Activated CD4-positive, alpha-beta T cell treated with anti-CD3 and anti-CD28 coated beads for 36 hours (primary cell): ENCODE data around the gene ARHGAP45. TPM values are rescaled to one million over a fixed set of nuclear protein-coding genes. Genes with fewer than 3 reads are reported as not detected.

Source experiments
- ATAC-seq: fragments of 200-7000 bp; cut with Tn5 transposase; one replicate; pipeline ENCODE4 v1.10.0; 2021; ENCODE audit warnings: mild to moderate bottlenecking, moderate library complexity
- CTCF ChIA-PET: fragments of 350-600 bp; sonication (Branson Sonifier 250); formaldehyde crosslinking; loops from one replicate; lab custom pipeline; 2021; ENCODE audit warnings: antibody characterized with exemption; lab: Charles Lee
- POLR2A ChIA-PET: fragments of 350-600 bp; sonication (Branson Sonifier 250); formaldehyde crosslinking; loops from one replicate; lab custom pipeline; 2021; ENCODE audit warnings: antibody characterized with exemption, inconsistent platforms; lab: Charles Lee
- DNase-seq: peaks from one replicate; pipeline ENCODE4 v3.0.0-alpha.2; 2020
- H3K27ac Mint-ChIP-seq: one replicate; pipeline ENCODE4 v1.8.0; 2021; ENCODE audit warnings: mixed read lengths
- H3K27me3 Mint-ChIP-seq: one replicate; pipeline ENCODE4 v1.8.0; 2021; ENCODE audit warnings: mixed read lengths
- H3K36me3 Mint-ChIP-seq: one replicate; pipeline ENCODE4 v1.8.0; 2021; ENCODE audit warnings: low read depth, mixed read lengths
- H3K4me1 Mint-ChIP-seq: one replicate; pipeline ENCODE4 v1.8.0; 2021; ENCODE audit warnings: mixed read lengths
- H3K4me3 Mint-ChIP-seq: one replicate; pipeline ENCODE4 v1.8.0; 2021; ENCODE audit warnings: mild to moderate bottlenecking, moderate library complexity, mixed read lengths
- H3K9me3 Mint-ChIP-seq: one replicate; pipeline ENCODE4 v1.8.0; 2021; ENCODE audit warnings: low read depth, mixed read lengths
- intact Hi-C, 2 experiments: fragments of 100-400 bp; cut with DNase I in 1 of 2; cut with micrococcal nuclease in 1 of 2; formaldehyde crosslinking; loops; one replicate each; pipeline versions ENCODE4 v1.14.2 to v1.15.1; 2022 to 2024; cut with DNase I, micrococcal nuclease
- total RNA-seq, 2 experiments: library from RNA; stranded (reverse); gene quantifications; one replicate each; pipeline ENCODE4 v1.2.3, GENCODE V29; 2021

ARHGAP45 gene
- total RNA-seq, 2 experiments from 2014 or later: 107 to 137 TPM

DNA sequence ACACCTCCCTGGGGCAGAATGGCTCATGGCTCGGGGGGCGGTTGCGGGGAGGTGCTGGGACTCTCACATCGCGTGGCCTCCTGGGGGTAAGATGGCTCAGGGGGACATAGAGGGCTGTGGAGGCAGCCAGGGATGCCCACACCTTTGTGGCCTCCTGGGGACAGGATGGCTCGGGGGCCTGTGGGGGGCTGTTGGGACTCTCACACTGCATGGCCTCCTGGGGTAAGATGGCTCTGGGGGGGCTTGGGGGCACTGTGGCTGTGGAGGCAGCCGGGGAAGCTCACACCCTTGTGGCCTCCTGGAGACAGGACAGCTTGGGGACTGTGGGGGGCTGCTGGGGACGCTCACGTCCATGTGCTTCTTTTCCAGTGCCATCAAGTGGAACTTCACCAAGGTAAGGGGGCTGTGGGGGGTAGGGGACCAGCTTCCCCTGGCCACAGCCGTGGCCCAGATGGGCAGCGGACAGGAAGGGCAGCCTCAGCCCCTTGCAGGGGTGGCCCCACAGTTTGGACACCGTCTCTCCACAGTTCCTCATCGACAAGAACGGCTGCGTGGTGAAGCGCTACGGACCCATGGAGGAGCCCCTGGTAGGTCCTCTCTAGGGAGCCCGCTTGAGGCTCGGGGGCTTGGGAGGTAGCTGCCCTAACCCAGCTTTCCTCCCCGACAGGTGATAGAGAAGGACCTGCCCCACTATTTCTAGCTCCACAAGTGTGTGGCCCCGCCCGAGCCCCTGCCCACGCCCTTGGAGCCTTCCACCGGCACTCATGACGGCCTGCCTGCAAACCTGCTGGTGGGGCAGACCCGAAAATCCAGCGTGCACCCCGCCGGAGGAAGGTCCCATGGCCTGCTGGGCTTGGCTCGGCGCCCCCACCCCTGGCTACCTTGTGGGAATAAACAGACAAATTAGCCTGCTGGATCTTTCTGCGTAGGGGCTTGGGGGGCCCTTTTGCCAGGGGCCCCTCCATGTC lies 39.2 kb downstream of the ARHGAP45 start:
- Mint-ChIP-seq H3K36me3 (peaks cover 15% of the 10 kb centered on the region), H3K27ac (no peak overlapping the region), H3K4me3 (peak overlapping the region; percentile 52), H3K4me1 (peaks cover 34% of the 10 kb centered on the region), H3K27me3 (no peaks in the 10 kb centered on the region), H3K9me3 (no peaks in the 10 kb centered on the region)
- ChIA-PET POLR2A (interaction anchor here (0.6 kb wide), 1 partner anchor 97 kb away, joined by 9 read pairs; no protein-coding TSS in a partner anchor), CTCF (no interaction called here)
- DNase-seq (no peak), ATAC-seq (no peak)
- intact Hi-C loops: no loop called here

DNA sequence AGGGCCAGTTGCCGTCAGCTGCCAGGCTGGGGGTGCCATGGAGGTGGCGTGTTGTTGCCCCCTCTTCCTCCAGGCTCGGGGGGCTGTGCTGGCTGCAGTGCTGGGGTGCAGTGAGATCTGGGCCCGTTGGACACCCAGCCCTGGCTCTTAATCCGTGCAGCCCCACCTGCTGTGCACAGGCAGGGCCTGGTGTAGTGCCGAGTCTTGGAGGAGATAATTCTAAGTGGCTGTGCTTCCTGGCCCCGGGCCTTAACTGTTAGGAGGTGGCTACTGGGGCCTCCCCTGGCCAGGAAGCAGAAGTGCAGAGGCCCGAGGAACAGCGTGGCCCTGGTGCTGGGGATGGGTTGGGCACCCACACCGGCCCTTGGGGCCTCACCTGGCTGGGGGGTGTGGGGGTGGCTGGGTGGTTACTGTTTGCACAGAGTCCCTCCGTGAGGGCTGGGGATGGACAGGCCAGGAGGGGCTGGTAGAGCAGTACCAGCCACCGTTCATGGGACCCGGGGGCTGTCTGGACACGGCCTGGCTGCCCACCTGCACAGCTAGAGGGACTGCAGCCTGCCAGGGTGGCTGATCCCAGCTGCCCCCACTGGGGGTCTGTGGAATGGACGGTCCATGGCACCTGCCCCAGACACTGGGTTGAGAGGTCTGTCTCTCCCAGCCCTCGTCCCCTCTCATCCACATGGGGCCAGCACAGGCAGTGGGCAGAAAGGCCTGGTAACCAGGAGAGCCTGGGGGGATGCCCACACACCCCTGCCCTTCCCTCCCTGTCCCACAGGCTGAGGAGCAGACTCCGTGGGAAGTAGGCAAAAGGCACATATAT lies 40.1 kb downstream of the ARHGAP45 start:
- CTCF ChIA-PET: interaction anchor here (0.6 kb wide), 1 partner anchor 137 kb away, joined by 3 read pairs; no protein-coding TSS in a partner anchor
- POLR2A ChIA-PET: no interaction called here
- H3K27ac Mint-ChIP-seq: peak overlapping the region; percentile 37

DNA sequence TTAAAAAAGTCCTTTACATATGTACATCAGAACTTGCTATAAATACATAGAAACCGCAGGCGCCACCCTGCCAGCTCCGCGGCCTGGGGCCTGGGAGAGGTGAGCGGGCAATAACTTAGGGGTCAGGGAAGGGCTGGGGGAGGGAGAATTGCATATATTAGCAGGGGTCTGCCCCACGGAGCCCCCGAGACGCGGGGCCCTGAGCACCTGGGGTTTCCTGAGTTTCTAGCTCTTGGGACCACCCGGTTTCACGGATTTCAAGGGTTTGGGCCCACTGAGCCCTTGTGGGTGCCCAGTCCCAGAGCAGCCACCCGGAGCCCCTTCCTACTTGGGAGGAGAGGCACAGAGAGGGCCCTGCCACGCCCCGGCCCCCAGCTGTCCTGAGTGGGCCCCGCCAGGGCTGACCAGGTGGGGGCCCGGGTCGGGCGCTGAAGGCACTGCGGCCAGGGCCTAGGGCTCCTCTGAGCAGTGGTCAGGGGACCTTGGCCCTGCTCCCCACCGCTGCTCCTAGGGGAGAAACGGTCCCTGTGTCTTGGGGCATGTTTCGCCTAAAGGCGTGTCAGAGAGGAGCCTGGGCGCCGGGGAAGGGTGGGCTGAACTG lies 40.8 kb downstream of the ARHGAP45 start:
- intact Hi-C loops: no loop called here
- no peaks in the 10 kb centered on the region for H3K27me3 Mint-ChIP-seq
- CTCF ChIA-PET: interaction anchor here (0.6 kb wide), 1 partner anchor 137 kb away, joined by 3 read pairs; no protein-coding TSS in a partner anchor
- DNase-seq (no peak), ATAC-seq (no peak)
- peaks cover 19% of the 10 kb centered on the region for H3K4me1 Mint-ChIP-seq
- H3K27ac Mint-ChIP-seq: no peak overlapping the region
- no peaks in the 10 kb centered on the region for H3K9me3 Mint-ChIP-seq
- POLR2A ChIA-PET: interaction anchor here (0.6 kb wide), 1 partner anchor 167 kb away, joined by 3 read pairs; the partner anchor contains the start of gene FAM174C
- H3K4me3 Mint-ChIP-seq: no peak overlapping the region
- peaks cover 15% of the 10 kb centered on the region for H3K36me3 Mint-ChIP-seq

More for the DNA sequence above, 40.1 kb downstream of the ARHGAP45 start:
- peaks cover 15% of the 10 kb centered on the region for H3K36me3 Mint-ChIP-seq
- ATAC-seq (no peak), DNase-seq (peak; percentile 43)
- intact Hi-C loops: no loop called here
- H3K9me3 Mint-ChIP-seq: no peaks in the 10 kb centered on the region
- H3K4me3 Mint-ChIP-seq: no peak overlapping the region
- H3K27me3 Mint-ChIP-seq: no peaks in the 10 kb centered on the region
- peaks cover 25% of the 10 kb centered on the region for H3K4me1 Mint-ChIP-seq

DNA sequence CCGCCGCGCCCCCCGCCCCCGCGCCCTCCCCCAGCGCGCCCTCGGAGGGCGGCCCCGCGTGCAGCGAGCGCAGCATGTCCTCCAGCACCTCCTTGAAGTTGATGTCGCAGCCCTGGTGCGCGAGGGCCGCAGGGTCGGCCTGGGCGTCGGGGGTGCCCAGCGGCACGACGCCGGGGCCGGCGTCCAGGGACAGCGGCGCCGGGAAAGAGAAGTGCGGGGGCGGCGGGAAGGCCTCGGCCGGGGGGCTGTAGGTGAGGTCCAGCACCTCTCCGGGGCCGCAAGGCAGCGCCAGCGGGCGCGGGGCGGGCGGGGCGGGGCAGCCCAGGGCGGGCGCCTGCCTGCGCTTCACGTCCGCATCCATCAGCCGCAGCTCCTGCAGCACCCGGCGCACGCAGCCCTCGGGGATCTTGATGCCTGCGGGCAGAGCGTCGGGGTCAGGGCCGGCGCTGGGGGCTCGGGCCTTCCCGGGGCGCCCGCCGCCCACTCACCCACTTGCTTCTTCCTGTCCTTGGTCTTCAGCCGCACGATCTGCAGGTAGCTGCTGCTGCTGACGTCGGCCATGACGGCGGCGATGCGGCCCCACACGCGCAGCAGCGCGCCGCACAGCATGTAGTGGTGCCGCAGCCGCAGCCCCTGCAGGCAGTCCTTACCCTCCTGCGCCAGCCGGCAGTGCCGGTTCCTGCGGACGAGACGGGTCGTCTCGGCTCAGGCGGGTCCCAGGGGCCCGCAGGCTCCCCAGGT lies 41.5 kb downstream of the ARHGAP45 start:
- H3K27me3 Mint-ChIP-seq: no peaks in the 10 kb centered on the region
- CTCF ChIA-PET: no interaction called here
- H3K9me3 Mint-ChIP-seq: no peaks in the 10 kb centered on the region
- intact Hi-C loops: no loop called here
- DNase-seq: no peak
- no peak overlapping the region for H3K4me3 Mint-ChIP-seq
- ATAC-seq: no peak
- H3K36me3 Mint-ChIP-seq: peaks cover 18% of the 10 kb centered on the region
- peaks cover 12% of the 10 kb centered on the region for H3K4me1 Mint-ChIP-seq
- H3K27ac Mint-ChIP-seq: no peak overlapping the region
- POLR2A ChIA-PET: interaction anchor here (0.6 kb wide), 1 partner anchor 167 kb away, joined by 3 read pairs; the partner anchor contains the start of gene FAM174C

DNA sequence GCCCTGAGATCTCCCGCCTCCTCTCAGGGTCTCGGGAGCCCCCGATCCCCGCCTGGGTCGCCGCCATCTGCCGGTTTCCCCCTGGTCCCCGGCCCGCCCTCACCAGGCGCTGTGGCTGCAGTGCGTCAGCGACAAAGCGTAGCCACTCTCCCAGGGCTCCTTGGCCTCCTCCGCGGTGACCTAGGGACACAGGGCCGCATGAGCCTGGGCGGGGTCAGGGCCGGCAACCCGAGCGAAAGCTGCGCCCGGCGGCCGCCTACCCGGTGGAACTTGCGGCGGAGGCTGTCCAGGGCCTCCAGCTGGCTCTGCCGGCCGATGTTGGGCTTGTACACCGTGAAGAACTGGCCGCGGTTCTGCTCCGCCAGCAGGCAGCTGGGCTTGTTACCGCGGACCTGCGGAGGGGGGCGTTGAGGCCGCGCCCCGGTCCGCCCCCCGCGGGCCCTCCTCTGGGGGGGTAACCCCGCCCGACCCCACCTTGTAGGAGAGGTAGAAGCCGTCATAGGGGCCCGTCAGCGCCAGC lies 42.1 kb downstream of the ARHGAP45 start:
- intact Hi-C loops: no loop called here
- ATAC-seq: no peak
- ChIA-PET CTCF (interaction anchor here (0.6 kb wide), 1 partner anchor 89 kb away, joined by 3 read pairs; no protein-coding TSS in a partner anchor), POLR2A (interaction anchor here (0.6 kb wide), 1 partner anchor 758 kb away, joined by 6 read pairs; no protein-coding TSS in a partner anchor)
- DNase-seq: no peak
- Mint-ChIP-seq H3K27me3 (no peaks in the 10 kb centered on the region), H3K27ac (no peak overlapping the region), H3K9me3 (no peaks in the 10 kb centered on the region), H3K4me3 (no peak overlapping the region), H3K4me1 (peaks cover 10% of the 10 kb centered on the region), H3K36me3 (peaks cover 18% of the 10 kb centered on the region)

DNA sequence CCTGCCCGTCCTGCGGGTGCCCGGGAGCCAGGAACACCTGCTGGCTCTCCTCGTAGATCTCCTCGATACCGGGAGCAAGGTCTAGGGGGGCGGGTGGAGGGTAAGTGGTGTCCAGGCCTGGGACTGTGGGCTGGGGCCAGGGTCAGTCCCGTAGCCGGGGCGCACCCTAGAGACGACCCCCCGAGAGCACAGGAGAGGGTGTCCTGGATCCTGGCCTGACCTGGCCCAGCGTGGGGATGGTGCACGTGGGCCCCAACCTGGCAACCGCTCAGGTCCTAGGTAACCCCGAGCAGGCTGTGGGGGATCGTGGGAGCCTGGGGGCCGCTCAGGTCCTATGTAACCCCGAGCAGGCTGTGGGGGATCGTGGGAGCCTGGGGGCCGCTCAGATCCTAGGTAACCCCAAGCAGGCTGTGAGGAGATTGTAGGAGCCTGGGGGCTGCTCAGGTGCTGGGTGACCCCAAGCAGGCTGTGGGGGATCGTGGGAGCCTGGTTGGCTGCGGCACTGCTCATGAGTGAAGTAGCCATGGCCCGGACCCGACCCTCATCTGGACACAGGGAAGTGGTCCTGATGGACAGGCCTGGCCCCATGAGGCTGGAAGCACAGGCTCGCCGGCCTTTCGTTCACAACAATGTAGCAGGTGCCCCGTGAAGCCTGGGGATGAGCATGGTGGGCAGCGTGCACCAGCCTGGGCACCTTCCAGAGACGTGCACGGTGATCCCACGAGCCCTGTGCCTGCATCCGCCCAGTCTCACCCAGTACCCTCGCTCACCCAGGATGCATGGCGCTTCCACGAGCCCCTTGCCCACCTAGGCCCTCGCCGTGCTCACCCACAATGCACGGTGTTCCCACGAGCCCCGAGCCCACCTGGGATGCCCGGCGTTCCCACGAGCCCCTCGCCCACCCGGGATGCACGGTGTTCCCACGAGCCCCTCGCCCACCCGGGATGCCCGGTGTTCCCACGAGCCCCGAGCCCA lies 43.0 kb downstream of the ARHGAP45 start:
- Mint-ChIP-seq H3K4me3 (no peak overlapping the region), H3K27ac (no peak overlapping the region), H3K4me1 (peaks cover 10% of the 10 kb centered on the region), H3K9me3 (no peaks in the 10 kb centered on the region), H3K36me3 (peaks cover 18% of the 10 kb centered on the region), H3K27me3 (no peaks in the 10 kb centered on the region)
- DNase-seq: no peak
- no peak for ATAC-seq
- intact Hi-C loops: loop anchor here (5.0 kb wide), 1 partner anchor 82 kb away; no protein-coding TSS in a partner anchor
- CTCF ChIA-PET: interaction anchor here (0.6 kb wide), 1 partner anchor 88 kb away, joined by 3 read pairs; no protein-coding TSS in a partner anchor
- POLR2A ChIA-PET: interaction anchor here (0.6 kb wide), 1 partner anchor 757 kb away, joined by 6 read pairs; no protein-coding TSS in a partner anchor

DNA sequence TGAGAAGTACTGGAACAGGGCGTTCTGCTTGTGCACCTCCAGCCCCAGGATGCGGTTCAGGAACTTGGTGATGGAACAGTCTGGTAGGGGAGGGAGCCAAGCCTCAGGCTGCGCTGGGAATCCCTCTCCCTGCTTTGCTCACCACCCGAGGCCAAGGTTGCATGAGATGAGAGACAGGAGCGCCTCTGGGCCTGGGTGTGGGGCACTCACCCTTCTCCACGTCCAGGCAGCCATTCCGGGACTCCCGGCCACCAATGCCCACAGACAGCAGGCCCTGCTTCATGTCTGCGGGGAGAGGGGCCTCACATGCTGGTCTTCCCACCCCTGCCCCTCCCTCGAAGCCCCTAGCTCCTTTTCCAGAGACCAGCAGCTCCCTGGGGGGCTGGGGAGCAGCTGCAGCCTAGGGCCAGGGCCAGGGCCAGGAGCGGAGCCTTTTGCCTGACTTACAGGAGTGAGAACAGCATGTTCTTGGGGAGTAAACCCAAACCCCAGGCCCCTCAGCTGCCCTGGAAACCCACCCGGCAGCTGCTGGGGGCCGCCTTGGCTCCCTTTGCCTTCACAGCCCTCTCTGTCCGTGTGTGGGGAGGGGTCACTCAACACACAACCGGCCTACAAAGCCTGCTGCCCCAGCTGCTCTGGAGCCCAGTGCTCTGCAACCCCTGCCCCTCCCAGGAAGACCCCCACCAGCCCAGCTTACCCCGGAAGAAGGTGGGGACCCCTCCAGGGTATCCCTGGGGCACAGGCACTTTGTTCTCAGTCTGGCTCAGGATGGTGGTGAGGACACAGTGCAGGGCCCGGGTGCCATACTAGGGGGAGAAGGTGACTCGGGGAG lies 44.1 kb downstream of the ARHGAP45 start:
- no peaks in the 10 kb centered on the region for H3K27me3 Mint-ChIP-seq
- H3K27ac Mint-ChIP-seq: no peak overlapping the region
- intact Hi-C loops: loop anchor here (5.0 kb wide), 1 partner anchor 81 kb away; no protein-coding TSS in a partner anchor
- H3K4me3 Mint-ChIP-seq: no peak overlapping the region
- peaks cover 4% of the 10 kb centered on the region for H3K4me1 Mint-ChIP-seq
- CTCF ChIA-PET: no interaction called here
- H3K36me3 Mint-ChIP-seq: peaks cover 14% of the 10 kb centered on the region
- DNase-seq (no peak), ATAC-seq (no peak)
- POLR2A ChIA-PET: interaction anchor here (1.3 kb wide), 1 partner anchor 158 kb away, joined by 3 read pairs; no protein-coding TSS in a partner anchor
- no peaks in the 10 kb centered on the region for H3K9me3 Mint-ChIP-seq

DNA sequence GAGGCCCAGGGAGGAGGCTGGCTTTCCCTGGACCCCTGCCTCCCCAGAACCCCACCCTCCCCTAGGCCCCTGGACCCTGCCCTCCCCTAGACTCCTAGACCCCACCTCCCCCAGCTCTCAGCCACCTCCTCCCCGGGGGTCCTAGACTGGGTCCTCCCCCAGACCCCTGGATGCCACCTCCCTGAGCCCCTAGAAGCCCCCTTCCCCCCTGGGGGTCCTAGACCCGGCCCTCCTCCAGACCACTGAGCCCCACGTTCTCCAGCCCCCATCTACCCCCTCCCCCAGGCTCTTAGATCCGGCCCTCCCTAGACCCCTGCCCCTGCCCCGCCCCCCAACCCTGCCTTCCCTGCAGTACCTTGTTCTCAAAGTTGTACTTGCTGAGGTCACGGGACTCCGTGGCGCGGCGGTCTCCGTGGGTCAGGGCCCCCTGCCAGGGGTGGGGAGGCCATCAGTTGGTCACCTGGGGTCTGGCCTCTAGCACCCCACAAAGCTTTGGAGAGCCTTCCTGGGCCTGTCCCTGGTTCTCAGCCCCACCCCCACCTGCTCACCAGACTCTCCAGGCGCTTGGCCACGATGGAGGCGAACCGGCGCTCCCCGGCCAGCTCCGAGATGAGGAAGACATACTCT lies 44.8 kb downstream of the ARHGAP45 start:
- H3K27ac Mint-ChIP-seq: no peak overlapping the region
- POLR2A ChIA-PET: interaction anchor here (1.3 kb wide), 1 partner anchor 157 kb away, joined by 3 read pairs; no protein-coding TSS in a partner anchor
- CTCF ChIA-PET: interaction anchor here (2.7 kb wide), 1 partner anchor 81 kb away, joined by 23 read pairs; no protein-coding TSS in a partner anchor
- no peak overlapping the region for H3K4me3 Mint-ChIP-seq
- peaks cover 2% of the 10 kb centered on the region for H3K4me1 Mint-ChIP-seq
- ATAC-seq (no peak), DNase-seq (no peak)
- peaks cover 12% of the 10 kb centered on the region for H3K36me3 Mint-ChIP-seq
- intact Hi-C loops: loop anchor here (5.0 kb wide), 1 partner anchor 81 kb away; no protein-coding TSS in a partner anchor
- no peaks in the 10 kb centered on the region for H3K9me3 Mint-ChIP-seq
- no peaks in the 10 kb centered on the region for H3K27me3 Mint-ChIP-seq
